ENCODE data around the gene PPFIBP2.

DNA sequence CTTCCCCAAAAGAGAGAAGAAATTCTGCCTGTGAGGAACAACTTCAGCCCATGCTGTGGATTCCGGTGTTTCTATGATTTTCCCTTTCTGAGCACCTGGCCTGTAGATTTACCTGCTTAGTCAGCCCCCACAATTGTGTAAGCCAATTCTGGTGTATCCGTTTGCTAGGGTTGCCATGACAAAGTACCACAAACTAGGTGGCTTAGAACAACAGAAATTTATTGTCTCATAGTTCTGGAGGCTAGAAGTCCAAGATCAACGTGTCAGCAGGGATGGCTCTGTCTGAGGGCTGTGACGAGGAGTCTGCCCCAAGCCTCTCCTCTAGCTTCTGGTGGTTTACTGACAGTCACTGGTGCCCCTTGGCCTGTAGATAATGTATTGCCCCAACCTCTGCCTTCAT is 175.4 kb downstream of the PPFIBP2 start:
- TF ChIP-seq, protein P1, sequence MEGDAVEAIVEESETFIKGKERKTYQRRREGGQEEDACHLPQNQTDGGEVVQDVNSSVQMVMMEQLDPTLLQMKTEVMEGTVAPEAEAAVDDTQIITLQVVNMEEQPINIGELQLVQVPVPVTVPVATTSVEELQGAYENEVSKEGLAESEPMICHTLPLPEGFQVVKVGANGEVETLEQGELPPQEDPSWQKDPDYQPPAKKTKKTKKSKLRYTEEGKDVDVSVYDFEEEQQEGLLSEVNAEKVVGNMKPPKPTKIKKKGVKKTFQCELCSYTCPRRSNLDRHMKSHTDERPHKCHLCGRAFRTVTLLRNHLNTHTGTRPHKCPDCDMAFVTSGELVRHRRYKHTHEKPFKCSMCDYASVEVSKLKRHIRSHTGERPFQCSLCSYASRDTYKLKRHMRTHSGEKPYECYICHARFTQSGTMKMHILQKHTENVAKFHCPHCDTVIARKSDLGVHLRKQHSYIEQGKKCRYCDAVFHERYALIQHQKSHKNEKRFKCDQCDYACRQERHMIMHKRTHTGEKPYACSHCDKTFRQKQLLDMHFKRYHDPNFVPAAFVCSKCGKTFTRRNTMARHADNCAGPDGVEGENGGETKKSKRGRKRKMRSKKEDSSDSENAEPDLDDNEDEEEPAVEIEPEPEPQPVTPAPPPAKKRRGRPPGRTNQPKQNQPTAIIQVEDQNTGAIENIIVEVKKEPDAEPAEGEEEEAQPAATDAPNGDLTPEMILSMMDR (IDR thresholded peaks at IDR 0.05): no peak
- TF ChIP-seq EZH2 (IDR thresholded peaks at IDR 0.05; ENCODE audit: borderline replicate concordance, insufficient read depth, low read depth, low read length, poor library complexity, severe bottlenecking): no peak

All from B cell (primary cell).